Upper lobe of left lung (tissue), 4 donors: ENCODE measurements around the gene MED20.

ENCODE experiments used
- POLR2A ChIP-seq, 4 donors: fragments of 450-650 bp; IDR thresholded peaks; one replicate each; pipeline ENCODE4 v1.5.1; 2016 to 2017; ENCODE audit warnings: antibody characterized with exemption in 4 of 4, mild to moderate bottlenecking in 2 of 4
- TF ChIP-seq, protein P1 (sequence below), 6 experiments: fragments of 450-650 bp in 4 of 6; fragments of 200-600 bp in 2 of 6; sonication (generic) in 2 of 6; IDR thresholded peaks; one replicate each; pipeline ENCODE4 v1.5.1; 2016 to 2019; ENCODE audit warnings: antibody characterized with exemption in 6 of 6

DNA sequence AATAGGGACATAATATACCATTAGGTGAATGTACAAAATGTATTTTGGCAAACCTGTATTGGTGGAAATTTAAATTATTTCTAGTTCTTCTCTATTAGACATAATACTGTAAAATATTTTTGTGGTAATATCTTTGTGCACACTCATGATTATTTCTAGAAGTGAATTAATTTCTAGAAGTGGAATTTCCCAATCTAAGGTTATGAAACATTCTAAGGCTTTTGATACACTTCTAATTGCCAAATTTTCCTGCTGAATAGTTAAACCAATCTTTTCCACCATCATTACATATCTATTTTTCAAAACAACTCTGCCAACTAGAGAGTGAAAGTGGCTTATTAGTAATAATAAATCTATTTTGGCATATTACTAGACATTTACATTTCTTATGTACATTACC is 22.5 kb upstream of the MED20 start:
- TF ChIP-seq POLR2A (IDR thresholded peaks at IDR 0.05) = no peak
- TF ChIP-seq, protein P1, sequence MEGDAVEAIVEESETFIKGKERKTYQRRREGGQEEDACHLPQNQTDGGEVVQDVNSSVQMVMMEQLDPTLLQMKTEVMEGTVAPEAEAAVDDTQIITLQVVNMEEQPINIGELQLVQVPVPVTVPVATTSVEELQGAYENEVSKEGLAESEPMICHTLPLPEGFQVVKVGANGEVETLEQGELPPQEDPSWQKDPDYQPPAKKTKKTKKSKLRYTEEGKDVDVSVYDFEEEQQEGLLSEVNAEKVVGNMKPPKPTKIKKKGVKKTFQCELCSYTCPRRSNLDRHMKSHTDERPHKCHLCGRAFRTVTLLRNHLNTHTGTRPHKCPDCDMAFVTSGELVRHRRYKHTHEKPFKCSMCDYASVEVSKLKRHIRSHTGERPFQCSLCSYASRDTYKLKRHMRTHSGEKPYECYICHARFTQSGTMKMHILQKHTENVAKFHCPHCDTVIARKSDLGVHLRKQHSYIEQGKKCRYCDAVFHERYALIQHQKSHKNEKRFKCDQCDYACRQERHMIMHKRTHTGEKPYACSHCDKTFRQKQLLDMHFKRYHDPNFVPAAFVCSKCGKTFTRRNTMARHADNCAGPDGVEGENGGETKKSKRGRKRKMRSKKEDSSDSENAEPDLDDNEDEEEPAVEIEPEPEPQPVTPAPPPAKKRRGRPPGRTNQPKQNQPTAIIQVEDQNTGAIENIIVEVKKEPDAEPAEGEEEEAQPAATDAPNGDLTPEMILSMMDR (IDR thresholded peaks at IDR 0.05) = no peak
